ENCODE results near the gene GLYR1.
A peak's percentile ranks its signal among the peaks of the same experiment; 100 is the strongest.

Gene GLYR1

GRCh38 chr16:4772351-4772750 lies 74.7 kb downstream of the GLYR1 start:
- ChIA-PET CTCF (interaction anchor here (0.6 kb wide), 1 partner anchor 30 kb away, joined by 3 read pairs; no protein-coding TSS in a partner anchor), POLR2A (interaction anchor here (0.7 kb wide), 1 partner anchor 165 kb away, joined by 5 read pairs; the partner anchor contains the start of gene PPL)
- Histone ChIP-seq H3K9me3 (ENCODE audit: control insufficient read depth, insufficient read depth, low read depth, low read length) (no peaks in the 10 kb centered on the region), H3K36me3 (ENCODE audit: control insufficient read depth in 2 of 2, insufficient read depth in 1 of 2, low read length in 2 of 2) (no peaks in the 10 kb centered on the region), H3K4me3 (ENCODE audit: low read depth, low read length) (no peak overlapping the region), H3K27ac (ENCODE audit: extremely low read depth, low read depth, low read length) (no peak overlapping the region), H3K4me1 (ENCODE audit: control insufficient read depth, insufficient read depth, low read length) (no peaks in the 10 kb centered on the region)
- TF ChIP-seq ZNF768 (tag by site-specific recombination; IDR thresholded peaks at IDR 0.05) = no peak
- TF ChIP-seq WT1 (tag by site-specific recombination; IDR thresholded peaks at IDR 0.05) = no peak
- no peak for TF ChIP-seq ZNF629 (tag by site-specific recombination; IDR thresholded peaks at IDR 0.05)
- TF ChIP-seq ZNF449 (tag by site-specific recombination; IDR thresholded peaks at IDR 0.05) = no peak
- TF ChIP-seq ZNF184 (tag by site-specific recombination; IDR thresholded peaks at IDR 0.05) = no peak
- no peak for TF ChIP-seq PRDM2 (tag by site-specific recombination; IDR thresholded peaks at IDR 0.05; ENCODE audit: borderline replicate concordance)
- no peak for TF ChIP-seq ZNF211 (tag by site-specific recombination; IDR thresholded peaks at IDR 0.05; ENCODE audit: low read depth)
- TF ChIP-seq KLF8 (tag by site-specific recombination; IDR thresholded peaks at IDR 0.05) = no peak
- TF ChIP-seq ZNF19 (tag by site-specific recombination; IDR thresholded peaks at IDR 0.05; ENCODE audit: low read depth) = no peak
- no peak for TF ChIP-seq ZNF830 (tag by site-specific recombination; IDR thresholded peaks at IDR 0.05; ENCODE audit: low read depth)
- TF ChIP-seq ZFP41 (tag by site-specific recombination; IDR thresholded peaks at IDR 0.05; ENCODE audit: borderline replicate concordance) = no peak
- no peak for TF ChIP-seq ZBTB8A (tag by site-specific recombination; IDR thresholded peaks at IDR 0.05)

- Histone ChIP-seq H3K27ac (ENCODE audit: extremely low read depth, low read depth, low read length) (no peak overlapping the region), H3K4me1 (ENCODE audit: control insufficient read depth, insufficient read depth, low read length) (no peaks in the 10 kb centered on the region), H3K4me3 (ENCODE audit: low read depth, low read length) (no peak overlapping the region), H3K9me3 (ENCODE audit: control insufficient read depth, insufficient read depth, low read depth, low read length) (no peaks in the 10 kb centered on the region), H3K36me3 (ENCODE audit: control insufficient read depth in 2 of 2, insufficient read depth in 1 of 2, low read length in 2 of 2) (no peaks in the 10 kb centered on the region)
- peak; percentile 86 for TF ChIP-seq PRDM10 (tag by site-specific recombination; IDR thresholded peaks at IDR 0.05)
- TF ChIP-seq PBX3 (CRISPR knock-in tag; IDR thresholded peaks at IDR 0.05) = no peak
- no peak for TF ChIP-seq ZNF837 (tag by site-specific recombination; IDR thresholded peaks at IDR 0.05)
- CTCF ChIA-PET = no interaction called here
- POLR2A ChIA-PET = interaction anchor here (0.7 kb wide), 1 partner anchor 166 kb away, joined by 5 read pairs; the partner anchor contains the start of gene PPL
Measured at GRCh38 chr16:4771646-4772045, 75.4 kb downstream of the GLYR1 start.
